ENCODE results near the gene SCNM1.
"Not testable (repeated sequence)": the region's sequence is repeated elsewhere in the genome, so short reads cannot be mapped to it uniquely, and the experiment has no call there.

The SCNM1 gene

DNA sequence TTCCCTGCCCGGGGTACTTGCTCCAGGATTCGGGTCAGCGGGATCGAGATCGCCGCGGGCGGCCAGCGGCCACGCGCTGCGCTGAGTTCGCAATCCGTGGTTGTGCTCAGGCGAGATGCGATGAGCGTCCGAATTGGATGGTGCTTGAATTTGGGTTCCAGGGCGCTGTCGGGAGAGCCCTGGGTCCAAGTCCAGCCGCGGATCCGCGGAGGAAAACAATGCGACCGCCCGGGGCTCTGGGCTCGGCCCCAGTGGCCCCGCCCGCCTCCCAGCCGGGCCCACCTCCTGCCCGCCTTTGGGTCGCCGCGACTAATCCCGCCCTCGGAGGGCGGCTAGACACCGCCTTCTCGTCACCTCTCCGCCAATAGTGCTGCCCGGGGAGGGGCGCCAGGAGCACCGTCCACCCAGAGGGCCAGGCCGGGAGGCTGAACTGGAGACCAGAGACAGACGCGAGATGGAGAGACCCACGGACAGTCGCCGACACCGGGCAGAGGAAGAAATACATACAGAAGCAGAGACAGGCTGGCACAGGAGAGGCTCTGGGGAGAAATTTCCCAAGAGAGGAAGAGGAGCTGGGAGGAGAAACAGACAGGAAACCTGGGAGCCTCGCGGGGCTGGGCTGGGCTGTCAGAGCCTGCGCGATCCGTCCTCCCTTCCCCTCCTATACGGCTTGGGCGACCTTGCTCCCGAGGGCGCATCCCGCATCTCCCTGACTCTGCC is 19.4 kb upstream of the SCNM1 start, which contains the start of gene SEMA6C:
Gene SEMA6C (minus strand): TSS at position 220 of the 720 bp plus-strand sequence. CDS start 4,010 bp downstream, outside the sequence.
- peak; percentile 87 for DNase-seq (ENCODE audit: low spot score)

DNA sequence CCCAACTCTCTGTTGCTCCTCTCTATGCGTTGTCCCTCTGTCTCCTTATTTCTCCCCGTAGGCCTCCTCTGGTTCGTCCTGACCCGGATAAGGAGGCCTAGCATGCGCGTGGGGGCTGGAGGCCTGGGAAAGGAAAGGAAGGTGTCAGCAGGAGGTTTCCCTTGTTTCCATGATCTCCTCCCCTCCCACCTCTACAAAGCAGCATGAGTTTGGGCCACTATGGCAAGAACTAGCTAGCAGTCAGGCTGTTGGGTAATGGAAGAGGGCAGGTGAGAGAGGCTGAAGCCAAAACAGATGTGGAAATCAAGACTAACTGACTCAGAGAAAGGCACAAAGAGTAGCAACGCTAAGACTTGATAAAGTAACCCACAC is 18.8 kb upstream of the SCNM1 start:
- no peak for DNase-seq (ENCODE audit: low spot score)

DNA sequence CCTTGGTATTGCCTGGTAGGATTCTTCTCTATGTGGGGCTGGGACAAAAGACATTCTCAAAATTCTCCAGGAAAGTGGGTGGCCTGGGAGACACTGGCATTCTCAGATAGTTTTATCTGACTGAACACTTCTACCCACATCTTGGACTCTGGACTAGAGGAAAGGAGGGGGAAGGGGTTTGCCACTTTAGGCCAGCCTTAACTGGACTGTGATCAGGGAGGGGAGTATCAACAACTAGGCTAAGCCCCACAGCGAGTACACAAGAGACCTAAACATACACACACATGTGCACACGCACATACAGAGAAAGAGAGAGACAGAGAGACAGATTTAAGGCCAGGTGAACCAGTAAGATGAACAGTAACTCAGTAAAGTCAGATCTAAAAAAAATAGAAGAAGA is 18.3 kb upstream of the SCNM1 start:
- no peak for DNase-seq (ENCODE audit: low spot score)

DNA sequence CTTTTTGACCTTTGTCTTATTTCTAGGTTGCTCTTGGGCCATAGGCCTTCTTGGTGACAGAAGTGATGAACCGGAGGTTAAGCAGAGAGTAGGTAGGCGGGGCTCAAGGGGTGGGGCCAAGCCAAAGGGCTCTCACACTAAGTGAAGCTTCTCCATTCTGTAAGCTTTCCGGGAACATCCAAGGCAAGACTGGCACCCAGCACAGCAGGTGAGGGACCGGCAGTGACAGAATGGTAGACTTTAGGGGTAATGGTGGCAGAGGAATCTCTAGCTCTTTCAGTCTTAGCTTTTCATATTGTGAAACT is 9.5 kb upstream of the SCNM1 start, which contains the start of gene TNFAIP8L2:
Gene TNFAIP8L2 (plus strand): TSS at position 135 of the 305 bp plus-strand sequence. CDS start 2,049 bp downstream, outside the sequence.
- DNase-seq (ENCODE audit: low spot score) = peak; percentile 62

DNA sequence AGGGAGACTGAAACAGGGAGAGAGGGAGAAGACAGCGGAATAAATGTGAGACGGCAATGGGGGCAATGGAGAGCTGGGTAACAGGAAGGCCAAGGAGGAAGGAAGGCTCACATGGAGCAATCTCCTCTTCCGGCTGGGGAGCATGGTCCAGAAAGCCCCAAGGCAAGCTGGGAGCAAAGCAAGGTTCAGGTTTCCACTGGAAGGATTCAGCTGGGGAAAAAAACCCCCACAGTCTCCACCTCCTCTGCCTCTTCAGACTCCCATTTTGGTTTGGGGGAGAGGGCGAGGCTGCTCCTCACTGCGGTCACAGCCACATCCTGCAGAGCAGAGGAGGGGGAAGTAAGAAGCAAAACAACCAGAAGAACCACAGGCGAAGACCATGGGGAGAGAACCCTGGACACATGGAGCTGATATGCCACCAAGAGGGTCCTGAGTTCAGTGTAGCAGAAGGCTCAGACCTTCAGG is 8.8 kb upstream of the SCNM1 start:
- DNase-seq (ENCODE audit: low spot score) = no peak

DNA sequence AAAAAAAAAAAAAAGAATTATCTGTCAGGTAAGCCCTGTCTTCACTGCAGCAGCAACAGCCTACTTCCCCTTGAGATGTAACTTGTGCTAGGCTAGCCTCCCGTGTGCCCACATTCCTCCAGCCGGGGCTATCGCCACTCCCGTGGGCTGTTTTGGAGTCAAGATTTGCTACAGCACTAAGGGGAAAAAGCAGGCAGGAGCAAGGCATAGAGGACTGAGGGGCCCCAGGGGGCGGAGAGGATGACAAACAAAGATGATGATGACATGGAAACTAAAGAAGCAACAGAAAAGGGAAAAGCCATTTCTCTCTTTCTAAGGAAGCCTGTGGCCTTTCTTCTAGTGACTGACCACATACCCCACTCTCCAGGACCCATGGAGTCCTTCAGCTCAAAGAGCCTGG is 7.6 kb upstream of the SCNM1 start:
- no peak for DNase-seq (ENCODE audit: low spot score)

DNA sequence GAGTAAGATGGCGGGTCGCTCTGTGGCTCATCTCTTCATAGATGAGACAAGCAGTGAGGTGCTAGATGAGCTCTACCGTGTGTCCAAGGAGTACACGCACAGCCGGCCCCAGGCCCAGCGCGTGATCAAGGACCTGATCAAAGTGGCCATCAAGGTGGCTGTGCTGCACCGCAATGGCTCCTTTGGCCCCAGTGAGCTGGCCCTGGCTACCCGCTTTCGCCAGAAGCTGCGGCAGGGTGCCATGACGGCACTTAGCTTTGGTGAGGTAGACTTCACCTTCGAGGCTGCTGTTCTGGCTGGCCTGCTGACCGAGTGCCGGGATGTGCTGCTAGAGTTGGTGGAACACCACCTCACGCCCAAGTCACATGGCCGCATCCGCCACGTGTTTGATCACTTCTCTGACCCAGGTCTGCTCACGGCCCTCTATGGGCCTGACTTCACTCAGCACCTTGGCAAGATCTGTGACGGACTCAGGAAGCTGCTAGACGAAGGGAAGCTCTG is 7.1 kb upstream of the SCNM1 start:
- no peak for DNase-seq (ENCODE audit: low spot score)

DNA sequence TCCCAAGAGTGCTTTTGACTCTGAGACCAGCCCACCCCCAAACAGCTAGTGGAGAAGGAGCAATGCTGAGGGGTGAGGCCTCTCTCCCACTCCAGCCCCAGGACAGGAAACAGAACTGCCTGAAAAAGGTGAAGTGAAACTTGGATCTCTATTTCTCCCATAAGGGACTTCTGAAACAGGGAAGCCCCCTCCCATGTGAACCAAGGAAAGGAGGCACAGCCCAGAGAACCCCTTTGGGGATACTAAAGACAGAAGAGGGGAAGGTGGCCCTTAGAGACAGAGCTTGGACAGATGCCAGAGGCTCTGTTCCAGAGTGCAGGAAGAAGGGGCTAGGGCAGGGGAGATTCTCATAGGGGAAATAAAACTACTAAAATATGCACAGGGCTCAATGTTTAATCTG is 6.6 kb upstream of the SCNM1 start:
- DNase-seq (ENCODE audit: low spot score) = no peak

DNA sequence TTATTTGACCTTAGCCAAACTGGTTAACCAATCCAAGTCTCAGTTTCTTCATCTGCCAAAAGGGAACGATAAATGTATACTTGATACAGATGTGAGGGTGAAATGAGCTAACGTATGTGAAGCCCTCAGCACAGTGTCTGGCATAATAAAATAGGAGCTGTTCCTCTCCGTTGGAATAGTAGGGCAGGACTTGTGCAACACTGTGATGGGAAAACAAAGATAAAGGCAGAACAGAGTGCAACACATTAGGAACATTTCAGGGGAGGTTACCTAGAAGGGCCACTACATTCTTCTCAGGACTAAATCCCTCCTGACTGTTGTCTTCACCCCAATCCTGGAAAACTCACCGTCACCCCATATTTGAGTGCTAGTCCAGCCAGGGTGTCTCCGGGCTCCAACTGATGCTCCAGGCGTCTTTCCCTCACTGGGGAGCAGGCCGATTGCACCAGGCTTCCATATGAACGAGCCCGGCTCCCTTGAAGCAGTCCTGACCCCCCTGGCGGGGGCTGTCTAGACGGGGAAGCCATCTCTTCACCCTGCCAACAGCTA is 1.1 kb upstream of the SCNM1 start:
- DNase-seq (ENCODE audit: low spot score) = no peak

DNA sequence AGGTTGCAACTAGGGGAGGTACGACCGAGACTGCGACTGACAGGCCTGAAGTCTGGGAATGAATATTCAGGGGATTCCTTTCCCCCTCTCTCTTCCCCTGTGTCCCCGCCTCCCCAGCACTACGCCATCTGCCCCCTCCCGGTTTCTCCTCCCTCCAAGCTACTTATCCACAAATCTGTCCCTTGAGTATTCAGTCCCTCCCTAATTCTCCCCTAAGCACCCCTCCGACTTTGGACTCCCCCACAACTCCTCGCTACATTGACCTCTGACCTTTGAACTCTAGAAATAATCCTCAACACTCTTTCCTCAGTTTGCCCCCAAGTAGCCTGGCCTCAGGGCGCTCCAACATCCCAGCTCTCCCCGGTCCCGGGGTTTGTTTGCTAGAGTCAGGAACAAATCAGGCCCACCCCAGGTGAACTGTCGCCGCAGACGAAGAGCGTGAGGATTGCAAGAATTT is 635 bp upstream of the SCNM1 start:
- DNase-seq (ENCODE audit: low spot score) = no peak

DNA sequence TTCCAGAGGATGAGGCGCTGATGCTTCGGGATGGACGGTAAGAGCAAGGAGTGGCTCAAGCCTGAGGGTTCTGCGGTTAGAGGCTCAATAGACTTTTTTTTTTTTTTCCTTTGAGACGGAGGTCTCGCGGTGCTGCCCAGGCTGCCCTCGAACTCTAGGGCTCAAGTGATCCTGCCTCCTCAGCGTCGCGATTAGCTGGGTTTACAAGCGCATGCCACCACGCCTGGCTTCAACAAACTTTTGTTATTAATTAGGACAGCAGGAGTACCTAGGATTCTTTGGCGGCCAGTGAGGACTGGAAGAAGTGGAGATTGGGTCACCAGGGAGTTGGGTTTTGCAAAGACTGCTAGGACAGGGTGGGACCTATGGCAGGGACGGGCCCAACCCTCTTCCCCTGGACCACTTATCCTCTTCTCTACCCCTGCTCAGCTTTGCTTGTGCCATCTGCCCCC is 587 bp downstream of the SCNM1 start:
- no peak for DNase-seq (ENCODE audit: low spot score)

DNA sequence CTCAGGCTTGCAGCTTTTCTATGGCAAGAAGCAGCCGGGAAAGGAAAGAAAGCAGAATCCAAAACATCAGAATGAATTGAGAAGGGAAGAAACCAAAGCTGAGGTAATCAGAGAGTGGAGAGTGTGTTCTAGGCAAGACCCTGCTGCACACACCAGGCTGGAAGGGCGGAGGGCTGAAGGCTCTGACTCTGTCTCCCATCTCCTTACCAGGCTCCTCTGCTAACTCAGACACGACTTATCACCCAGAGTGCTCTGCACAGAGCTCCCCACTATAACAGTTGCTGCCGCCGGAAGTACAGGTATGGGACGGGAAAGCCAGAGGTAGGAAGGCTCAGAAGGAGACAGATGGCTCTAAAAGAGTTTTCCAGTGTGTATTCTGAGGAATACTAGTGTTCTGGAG is 1.2 kb downstream of the SCNM1 start:
- DNase-seq (ENCODE audit: low spot score) = no peak

DNA sequence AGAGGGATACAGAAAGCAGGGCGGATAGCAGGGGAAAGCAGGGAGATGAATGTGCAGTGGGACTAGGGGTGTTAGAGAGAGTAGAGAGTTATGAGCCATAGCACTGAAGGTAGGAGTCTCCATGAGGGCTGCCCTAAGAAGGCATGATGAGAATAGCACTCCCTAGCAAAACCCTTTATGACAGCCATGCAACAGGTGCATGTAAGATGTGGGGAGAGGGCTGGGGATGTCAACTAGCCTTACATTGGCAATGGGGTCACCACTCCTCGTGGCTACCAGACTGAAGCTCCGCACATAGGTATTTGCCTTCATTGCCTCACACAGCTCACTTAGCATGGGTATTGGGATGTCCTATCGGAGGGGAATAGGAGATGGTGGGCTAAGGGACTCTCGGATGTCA is 5.2 kb downstream of the SCNM1 start:
- no peak for DNase-seq (ENCODE audit: low spot score)

DNA sequence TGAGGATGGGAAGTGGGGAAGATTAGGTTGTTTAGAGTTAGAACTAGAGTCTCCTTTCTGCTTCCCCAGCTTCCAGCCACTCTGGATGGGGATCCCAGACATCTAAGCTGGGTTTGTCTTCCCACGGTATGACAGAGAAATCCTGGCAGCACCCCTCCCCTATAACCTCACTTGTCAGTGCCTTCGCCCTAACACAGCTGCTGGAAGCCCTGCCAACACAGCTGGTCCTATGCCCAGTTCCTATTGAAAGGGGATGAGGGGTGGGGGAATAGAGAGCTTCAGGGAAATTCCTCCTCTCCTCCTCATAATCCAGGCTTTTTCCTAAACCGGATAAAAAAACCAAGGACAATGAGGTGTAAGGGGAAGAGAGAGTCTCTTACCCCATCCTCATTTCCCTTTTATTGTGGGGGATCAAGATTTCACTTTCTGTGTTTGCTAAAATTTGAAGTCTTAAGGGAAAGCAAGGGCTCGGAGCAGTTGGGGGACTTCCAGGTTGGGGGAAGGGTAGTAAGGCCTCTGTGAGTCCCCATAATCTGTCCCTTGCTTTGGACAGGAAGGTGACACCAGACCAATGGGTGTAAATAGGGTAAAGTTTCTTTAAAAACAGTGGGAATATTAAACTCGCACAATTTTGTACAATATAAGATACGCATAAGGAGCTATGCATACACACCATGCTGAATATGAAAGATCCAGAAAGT is 9.2 kb downstream of the SCNM1 start:
- DNase-seq (ENCODE audit: low spot score) = no peak

DNA sequence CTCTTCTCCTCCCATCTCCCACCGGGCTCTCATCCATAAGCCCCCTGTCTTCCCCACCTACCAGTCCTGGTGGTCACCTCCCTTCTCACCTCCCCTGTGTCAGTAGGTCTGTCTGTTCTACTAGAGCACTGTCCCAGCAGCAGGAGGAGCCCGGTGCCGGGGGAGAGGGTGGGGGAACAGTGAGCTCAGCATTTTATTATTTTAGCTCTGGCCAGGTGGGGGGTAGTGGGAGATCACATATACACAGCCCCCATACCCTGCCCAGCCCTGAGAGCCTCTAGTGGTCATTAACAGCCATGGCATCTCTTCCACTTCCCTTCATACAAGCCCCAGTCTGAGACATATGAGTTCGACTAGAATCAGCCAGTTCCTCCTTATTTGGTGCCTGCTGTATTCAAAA is 9.9 kb downstream of the SCNM1 start, which contains the start of gene TMOD4:
Gene TMOD4 (minus strand): TSS at position 119 of the 400 bp plus-strand sequence. CDS start 1,106 bp downstream, outside the sequence.
- no peak for DNase-seq (ENCODE audit: low spot score)

DNA sequence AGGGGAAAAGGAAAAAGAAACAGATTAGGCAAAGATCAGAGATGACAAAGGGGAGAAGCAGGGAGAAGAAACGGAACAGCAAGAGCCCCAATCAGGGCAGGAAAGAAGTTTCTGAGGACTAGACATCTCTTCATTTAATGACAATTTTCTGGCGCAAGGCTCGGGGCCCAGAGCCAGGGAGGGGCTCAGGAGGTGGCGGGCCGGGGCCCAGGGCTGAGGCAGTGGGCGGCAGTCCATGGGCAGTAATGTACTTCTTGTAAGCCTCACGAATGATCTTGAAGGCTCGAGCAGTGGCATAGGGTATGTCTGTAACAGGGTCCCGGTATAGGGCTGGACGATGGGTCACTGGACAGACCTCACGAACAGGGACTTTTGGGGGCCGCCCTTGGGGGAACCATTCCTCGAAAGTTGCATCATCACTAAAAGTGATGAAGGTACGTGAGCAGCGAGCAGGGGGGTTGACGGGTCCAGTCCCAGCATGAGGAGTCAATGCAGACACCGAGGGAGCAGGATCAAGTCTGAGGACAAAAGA is 10.6 kb downstream of the SCNM1 start:
- DNase-seq (ENCODE audit: low spot score) = no peak

DNA sequence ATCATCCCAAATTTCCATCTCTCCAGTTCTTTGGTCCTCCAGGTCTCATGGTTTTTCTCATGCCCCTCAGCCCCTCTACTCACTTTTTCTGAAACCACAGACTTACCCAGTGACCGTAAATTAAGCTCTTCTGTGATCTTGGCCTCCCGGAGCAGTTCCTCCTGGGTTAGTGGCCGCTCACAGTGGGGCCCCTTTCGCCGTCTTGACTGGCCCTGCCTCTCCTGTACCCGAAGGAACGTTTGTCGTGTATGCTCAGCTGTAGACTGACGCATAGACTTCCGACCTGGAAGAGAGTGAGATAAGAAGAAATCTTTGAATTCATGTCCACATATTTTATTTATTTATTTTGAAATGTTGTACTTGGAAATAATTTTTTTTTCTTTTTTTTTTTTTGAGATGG is 18.3 kb downstream of the SCNM1 start:
- DNase-seq (ENCODE audit: low spot score) = no peak

DNA sequence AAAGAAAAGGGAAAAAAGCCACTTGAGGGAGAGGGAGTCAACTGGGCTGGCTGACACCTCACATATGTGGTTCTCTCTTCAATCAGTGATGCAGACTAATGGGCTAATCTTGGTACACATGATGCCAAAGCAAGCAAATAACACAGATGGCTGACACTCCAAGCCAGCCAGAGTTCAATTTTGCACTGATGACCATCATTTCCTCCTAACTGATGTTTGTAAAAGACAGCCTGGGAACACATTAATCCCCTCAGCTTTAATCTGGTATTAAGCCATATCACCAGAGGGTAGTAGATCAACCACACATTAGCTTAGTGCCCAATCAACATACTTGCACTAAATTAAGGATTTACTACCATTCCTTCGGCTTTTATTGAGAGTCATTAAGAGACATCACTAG is 21.3 kb downstream of the SCNM1 start:
- DNase-seq (ENCODE audit: low spot score) = no peak

DNA sequence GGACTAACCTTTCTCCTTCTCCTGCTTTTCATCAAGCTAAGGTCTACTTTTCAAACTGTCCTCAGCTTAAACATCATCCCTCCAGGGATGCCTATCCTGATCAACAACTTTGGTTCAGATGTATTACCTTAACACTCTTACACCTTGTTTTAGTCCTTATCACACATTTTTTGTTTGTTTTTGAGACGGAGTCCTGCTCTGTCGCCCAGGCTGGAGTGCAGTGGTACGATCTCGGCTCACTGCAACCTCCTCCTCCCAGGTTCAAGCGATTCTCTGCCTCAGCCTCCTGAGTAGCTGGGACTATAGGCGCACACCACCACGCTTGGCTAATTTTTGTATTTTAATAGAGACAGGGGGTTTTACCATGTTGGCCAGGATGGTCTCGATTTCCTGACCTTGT is 22.7 kb downstream of the SCNM1 start:
- DNase-seq (ENCODE audit: low spot score) = not testable (repeated sequence)

DNA sequence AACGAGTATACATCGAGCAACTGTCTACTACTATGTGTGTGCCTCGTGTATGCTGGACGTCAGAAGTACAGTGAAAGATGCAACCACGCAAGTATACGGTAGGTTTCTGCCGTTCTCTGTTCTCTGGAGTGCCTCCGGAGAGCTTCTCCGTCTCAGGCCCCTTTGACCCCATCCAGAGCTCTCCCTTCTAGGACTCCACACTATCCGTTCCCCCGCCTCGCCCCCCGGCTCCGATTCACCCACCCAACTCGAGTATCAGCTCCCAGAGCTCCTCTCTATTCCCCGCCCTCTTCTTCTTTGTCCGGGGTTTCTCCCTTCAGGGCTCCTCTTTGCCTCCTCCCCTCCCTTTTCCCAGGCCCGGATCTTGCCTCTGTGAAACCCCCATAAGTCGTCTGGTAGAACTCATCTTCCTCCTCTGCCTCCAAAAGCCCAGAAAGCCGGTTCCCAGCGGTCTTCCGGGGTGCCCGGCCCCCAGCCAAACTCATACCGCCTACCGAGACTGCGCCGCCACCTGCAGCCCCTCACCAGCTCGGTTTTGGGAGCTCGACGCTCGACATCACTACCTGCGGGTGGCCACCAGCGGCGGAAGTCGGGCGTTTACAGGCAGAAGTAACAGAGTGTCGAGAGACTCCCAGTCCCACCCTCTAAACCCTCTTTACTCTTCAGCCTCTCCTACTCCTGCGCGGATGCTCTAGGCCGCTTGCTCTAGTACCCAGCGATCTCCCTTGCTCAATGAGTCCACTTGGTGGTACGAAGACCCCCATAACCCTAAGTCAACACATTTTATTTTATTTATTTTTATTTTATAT is 23.9 kb downstream of the SCNM1 start, which contains the start of gene VPS72:
Gene VPS72 (minus strand): TSS at position 561 of the 809 bp plus-strand sequence. CDS start 76 bp downstream, at position 485.
- peak; percentile 83 for DNase-seq (ENCODE audit: low spot score)

DNA sequence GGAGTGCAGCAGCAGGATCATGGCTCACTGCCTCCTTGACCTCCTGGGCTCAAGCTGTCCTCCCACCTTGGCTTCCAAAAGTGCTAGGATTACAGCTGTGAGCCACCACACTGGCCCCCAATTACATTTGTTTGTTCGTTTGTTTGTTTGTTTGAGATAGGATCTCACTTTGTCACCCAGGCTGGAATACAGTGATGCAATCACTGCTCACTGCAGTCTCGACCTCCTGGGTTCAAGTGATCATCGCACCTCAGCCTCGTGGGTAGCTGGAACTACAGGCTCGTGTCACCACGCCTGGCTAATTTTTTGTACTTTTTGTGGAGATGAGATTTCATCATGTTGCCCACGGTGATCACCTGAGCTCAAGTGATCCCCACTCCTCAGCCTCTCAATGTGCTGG is 26.1 kb downstream of the SCNM1 start:
- DNase-seq (ENCODE audit: low spot score) = no peak

DNA sequence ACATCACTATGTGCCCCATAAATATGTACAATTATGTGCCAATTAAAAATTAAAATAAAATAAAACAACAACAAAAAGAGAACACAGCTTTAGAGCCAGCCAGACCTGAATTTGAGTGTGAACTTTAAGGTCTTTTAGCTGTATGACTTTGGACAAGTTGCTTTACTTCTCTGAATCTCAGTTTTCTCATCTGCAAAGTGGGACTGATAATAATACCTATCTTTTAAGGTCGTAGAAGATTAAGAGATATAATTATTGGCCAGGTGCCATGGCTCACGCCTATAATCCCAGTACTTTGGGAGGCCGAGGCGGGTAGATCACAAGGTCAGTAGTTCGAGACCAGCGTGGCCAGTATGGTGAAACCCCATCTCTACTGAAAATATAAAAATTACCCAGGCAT is 27.4 kb downstream of the SCNM1 start:
- no peak for DNase-seq (ENCODE audit: low spot score)

Data from hematopoietic multipotent progenitor cell treated with erythropoietin and hydrocortisone succinate and interleukin-3 and kit ligand, for 15 days (in vitro differentiated cells).